ENCODE results near the gene TNIK. TPM values are rescaled to one million over a fixed set of nuclear protein-coding genes. Genes with fewer than 3 reads are reported as not detected.

The TNIK gene
- total and polyA plus RNA-seq, 12 donors = 9.3 to 51.9 (median 35.1) TPM

DNA sequence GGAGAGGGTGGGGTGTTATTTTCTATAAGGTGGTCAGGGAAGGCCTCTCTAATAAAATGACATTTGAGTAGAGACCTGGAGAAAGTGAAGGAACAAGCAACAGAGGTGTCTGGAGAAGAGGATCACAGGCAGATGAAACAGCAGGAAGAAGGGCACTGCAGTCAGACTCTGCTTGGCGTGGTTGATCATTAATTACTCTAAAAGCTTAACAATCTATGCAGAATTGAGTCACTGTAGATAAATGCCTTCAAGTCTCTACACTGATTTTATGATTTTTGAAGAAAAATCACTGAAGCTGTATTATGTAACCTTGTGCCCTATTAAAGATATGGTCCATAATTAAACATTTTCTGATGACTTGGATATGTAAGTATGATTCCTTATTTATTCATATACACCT is 114.2 kb downstream of the TNIK start:
- TF ChIP-seq, protein P1, sequence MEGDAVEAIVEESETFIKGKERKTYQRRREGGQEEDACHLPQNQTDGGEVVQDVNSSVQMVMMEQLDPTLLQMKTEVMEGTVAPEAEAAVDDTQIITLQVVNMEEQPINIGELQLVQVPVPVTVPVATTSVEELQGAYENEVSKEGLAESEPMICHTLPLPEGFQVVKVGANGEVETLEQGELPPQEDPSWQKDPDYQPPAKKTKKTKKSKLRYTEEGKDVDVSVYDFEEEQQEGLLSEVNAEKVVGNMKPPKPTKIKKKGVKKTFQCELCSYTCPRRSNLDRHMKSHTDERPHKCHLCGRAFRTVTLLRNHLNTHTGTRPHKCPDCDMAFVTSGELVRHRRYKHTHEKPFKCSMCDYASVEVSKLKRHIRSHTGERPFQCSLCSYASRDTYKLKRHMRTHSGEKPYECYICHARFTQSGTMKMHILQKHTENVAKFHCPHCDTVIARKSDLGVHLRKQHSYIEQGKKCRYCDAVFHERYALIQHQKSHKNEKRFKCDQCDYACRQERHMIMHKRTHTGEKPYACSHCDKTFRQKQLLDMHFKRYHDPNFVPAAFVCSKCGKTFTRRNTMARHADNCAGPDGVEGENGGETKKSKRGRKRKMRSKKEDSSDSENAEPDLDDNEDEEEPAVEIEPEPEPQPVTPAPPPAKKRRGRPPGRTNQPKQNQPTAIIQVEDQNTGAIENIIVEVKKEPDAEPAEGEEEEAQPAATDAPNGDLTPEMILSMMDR (IDR thresholded peaks at IDR 0.05) = no peak
- Histone ChIP-seq H3K9me3 (no peaks in the 10 kb centered on the region), H3K36me3 (no peaks in the 10 kb centered on the region), H3K4me3 (no peak overlapping the region), H3K4me1 (peaks cover 0 to 62% (median 39%) of the 10 kb centered on the region in 9 donors), H3K27me3 (no peaks in the 10 kb centered on the region), H3K27ac (no peak overlapping the region)
- no peak for DNase-seq
- no peak for ATAC-seq
- 84 to 95% methylated on average over 1 of the region's 1 CpG for WGBS, 2 donors
- intact Hi-C loops (cut with DNase I) = no loop called here

DNA sequence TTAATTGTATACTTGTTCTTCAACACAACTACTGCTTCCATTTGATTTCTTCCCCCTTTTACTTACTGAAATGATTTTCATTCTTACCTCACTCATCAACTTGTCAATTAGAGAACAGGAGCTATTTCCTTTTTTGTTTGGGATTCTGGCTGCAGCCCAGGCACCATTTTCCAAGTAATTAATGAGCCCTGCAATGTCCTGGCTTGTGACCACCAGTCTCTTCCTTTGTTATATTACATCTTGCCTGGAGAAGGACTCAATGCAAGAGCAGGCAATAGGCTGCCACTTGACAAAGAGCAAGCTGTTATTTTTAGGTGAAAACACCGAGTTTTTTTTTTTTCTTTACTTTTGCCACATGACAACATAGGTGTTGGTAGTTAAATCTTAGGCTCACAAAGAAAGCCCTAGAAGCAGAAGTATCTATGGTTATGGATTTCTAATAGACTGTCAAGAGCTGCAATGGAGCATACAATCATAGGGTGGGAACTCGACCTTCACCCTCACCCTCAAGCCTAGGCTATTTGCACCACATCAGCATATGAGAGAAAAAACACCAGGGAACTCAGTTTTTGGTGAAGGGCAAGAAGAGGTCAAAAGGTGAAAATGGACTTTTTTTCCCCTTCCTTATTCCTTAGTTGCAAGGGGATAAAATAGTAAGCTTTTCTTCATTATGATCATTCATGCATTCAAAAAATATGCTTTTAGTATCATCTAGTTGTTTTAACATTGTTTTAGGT is 114.9 kb downstream of the TNIK start:
- ATAC-seq = no peak
- no peaks in the 10 kb centered on the region for H3K9me3 ChIP-seq

DNA sequence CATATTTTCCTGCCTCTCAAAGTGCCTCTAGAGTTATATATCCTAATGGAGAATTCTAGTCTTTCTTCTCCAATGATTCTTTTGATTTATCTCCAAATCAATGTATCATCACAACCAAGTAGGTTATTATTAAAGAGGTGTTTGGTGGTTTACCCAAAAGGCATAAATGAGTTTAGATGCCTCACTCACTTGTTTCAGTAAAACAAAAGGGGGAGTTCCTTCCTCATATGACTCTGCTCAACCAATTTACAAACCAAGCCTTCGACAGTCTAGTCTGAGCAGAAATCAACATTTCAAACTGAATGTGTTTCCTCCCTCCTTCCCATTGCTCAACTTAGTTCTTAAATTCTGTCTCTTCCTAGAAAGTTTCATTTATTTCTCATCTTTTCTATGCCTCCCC is 116.5 kb downstream of the TNIK start:
- Histone ChIP-seq H3K9me3 (no peaks in the 10 kb centered on the region), H3K4me3 (no peak overlapping the region), H3K4me1 (peaks cover 0 to 58% (median 33%) of the 10 kb centered on the region in 9 donors), H3K27me3 (no peaks in the 10 kb centered on the region), H3K27ac (no peak overlapping the region), H3K36me3 (no peaks in the 10 kb centered on the region)
- WGBS, 2 donors = 71 to 73% methylated on average over 1 of the region's 1 CpG
- TF ChIP-seq, protein P1 (IDR thresholded peaks at IDR 0.05) = no peak
- DNase-seq = no peak
- intact Hi-C loops (cut with DNase I) = no loop called here
- ATAC-seq = no peak

More for the DNA sequence above, 114.9 kb downstream of the TNIK start:
- no peak for DNase-seq
- peaks cover 0 to 62% (median 39%) of the 10 kb centered on the region in 9 donors for H3K4me1 ChIP-seq
- intact Hi-C loops (cut with DNase I) = no loop called here
- no peaks in the 10 kb centered on the region for H3K27me3 ChIP-seq
- WGBS, 2 donors = 56 to 67% methylated on average over 2 of the region's 2 CpGs
- TF ChIP-seq, protein P1 (IDR thresholded peaks at IDR 0.05) = no peak
- H3K4me3 ChIP-seq = no peak overlapping the region
- no peaks in the 10 kb centered on the region for H3K36me3 ChIP-seq
- H3K27ac ChIP-seq = no peak overlapping the region

GRCh38 chr3:171342783-171343420 is 117.3 kb downstream of the TNIK start:
- no peak overlapping the region for H3K27ac ChIP-seq
- H3K4me1 ChIP-seq = peaks cover 0 to 50% (median 25%) of the 10 kb centered on the region in 9 donors
- DNase-seq (no peak), ATAC-seq (no peak)
- intact Hi-C loops (cut with DNase I) = no loop called here
- no peak overlapping the region for H3K4me3 ChIP-seq
- no peaks in the 10 kb centered on the region for H3K36me3 ChIP-seq
- H3K27me3 ChIP-seq = no peaks in the 10 kb centered on the region
- WGBS, 2 donors = 87 to 88% methylated on average over 2 of the region's 2 CpGs
- no peaks in the 10 kb centered on the region for H3K9me3 ChIP-seq
- TF ChIP-seq, protein P1 (IDR thresholded peaks at IDR 0.05) = no peak
